GM18508 (cell line): Measurements from ENCODE around the gene DOK3.
A peak's percentile ranks its signal among the peaks of the same experiment; 100 is the strongest.

Experiments used
- ATAC-seq: cut with Tn5 transposase; IDR thresholded peaks from one replicate; pipeline ENCODE4 v1.9.1; 2021; ENCODE audit warnings: moderate number of reproducible peaks; ENCODE audit not compliant: insufficient read depth, unreplicated experiment

The DOK3 gene

DNA sequence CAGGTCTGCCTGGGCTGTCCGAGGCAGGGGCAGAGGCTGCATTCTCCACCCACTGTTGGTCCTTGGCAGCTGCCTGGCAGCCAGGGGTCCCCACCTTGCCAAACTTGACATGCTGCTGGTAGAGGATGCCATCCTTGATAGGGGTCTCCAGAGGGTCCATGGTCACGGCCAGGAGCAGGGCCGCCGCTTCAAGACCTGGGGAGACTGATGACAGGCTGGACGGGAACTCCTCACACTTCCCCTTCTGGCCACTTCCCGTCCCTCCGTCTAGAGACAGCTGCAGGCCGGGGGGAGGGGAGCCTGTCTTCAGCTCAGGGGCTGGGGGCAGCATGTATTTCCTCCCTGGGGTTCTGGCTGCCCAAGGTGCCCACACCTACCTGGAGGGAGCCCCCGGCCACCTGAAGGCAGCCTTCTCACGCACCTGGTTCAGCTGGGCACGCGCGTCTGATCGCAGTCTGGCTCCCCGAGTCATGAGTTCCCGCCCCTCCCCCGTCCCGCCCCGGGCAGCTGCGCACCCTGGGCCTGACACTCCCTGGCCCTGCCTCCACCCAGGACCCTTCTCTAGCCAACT, at the start of gene DOK3:
TSS of gene DOK3 (minus strand) at position 446 of the 571 bp plus-strand sequence. CDS start at position 160, 286 bp downstream.
- ATAC-seq, result no peak

- no peak for ATAC-seq
Observed at GRCh38 chr5:177557796-177558195, 48.2 kb upstream of the DOK3 start.

GRCh38 chr5:177557041-177557647, 47.5 kb upstream of the DOK3 start:
- ATAC-seq, result no peak

DNA sequence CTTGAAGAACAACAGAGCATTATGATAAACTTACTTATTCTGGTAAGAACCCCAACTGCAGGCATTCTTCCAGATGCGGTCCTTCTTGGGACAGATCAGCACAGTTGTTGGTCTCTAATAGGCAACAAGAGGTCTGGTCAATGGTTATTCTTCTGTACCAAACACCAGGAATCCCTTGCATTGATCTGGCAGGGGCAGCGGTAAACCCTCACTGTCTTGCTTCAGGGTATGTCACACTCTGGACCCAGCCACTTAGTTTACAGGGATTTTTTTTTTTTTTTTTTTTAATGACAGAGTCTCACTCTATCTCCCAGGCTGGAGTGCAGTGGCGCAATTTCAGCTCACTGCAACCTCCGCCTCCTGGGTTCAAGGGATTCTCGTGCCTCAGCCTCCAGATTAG, 46.0 kb upstream of the DOK3 start:
- no peak for ATAC-seq

DNA sequence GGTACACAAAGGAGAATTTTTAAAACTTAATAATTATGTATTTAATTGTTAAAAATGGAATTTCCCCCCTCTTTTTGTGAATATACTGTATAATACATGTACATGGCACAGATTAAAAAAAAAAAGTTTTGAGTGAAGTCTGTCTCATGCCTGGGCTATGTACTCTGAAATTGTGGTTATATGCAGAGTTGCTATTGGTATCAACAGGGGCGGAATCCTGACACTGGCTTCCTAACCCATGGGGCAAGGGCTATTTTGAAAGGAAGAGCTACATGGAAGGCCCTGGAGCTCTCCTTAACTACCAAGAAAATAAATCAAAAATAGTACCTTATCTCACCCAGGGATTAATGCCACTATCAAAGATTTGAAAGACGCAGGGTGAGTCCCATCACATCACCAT, 45.6 kb upstream of the DOK3 start:
- no peak for ATAC-seq

DNA sequence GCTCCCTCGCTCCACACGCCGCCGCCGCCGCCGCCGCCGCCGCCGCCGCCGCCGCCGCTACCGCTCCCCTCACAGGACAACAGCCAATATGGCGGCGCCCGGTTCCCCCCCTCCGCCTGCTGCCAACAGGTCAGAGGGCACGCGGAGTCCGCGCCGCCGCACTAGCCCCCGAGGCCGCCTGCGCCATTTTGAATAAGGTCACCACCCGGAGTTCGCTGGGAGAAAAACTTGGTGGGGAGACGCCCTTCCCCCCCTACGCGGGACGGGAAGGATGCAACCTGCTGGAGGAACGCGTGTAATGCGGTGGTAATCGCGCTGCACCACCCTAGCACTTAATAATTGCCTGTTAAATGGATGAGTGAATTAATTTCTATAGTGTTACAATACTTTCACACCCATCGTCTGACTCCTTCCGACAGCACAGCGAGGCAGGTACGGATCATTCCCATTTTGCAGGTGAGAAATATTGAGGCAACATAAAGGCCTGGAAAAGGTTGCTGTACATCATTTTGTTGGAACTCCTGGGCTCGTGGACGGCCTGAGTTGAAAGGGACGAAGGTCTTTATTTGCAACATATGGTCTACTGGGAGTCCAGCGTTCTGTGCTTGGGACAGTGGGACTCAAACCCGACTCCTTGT, 45.0 kb upstream of the DOK3 start, which contains the start of gene FAM193B:
TSS of gene FAM193B (minus strand) at position 90 of the 638 bp plus-strand sequence. CDS start 105 bp downstream, outside the sequence.
- peak; percentile 51 for ATAC-seq

DNA sequence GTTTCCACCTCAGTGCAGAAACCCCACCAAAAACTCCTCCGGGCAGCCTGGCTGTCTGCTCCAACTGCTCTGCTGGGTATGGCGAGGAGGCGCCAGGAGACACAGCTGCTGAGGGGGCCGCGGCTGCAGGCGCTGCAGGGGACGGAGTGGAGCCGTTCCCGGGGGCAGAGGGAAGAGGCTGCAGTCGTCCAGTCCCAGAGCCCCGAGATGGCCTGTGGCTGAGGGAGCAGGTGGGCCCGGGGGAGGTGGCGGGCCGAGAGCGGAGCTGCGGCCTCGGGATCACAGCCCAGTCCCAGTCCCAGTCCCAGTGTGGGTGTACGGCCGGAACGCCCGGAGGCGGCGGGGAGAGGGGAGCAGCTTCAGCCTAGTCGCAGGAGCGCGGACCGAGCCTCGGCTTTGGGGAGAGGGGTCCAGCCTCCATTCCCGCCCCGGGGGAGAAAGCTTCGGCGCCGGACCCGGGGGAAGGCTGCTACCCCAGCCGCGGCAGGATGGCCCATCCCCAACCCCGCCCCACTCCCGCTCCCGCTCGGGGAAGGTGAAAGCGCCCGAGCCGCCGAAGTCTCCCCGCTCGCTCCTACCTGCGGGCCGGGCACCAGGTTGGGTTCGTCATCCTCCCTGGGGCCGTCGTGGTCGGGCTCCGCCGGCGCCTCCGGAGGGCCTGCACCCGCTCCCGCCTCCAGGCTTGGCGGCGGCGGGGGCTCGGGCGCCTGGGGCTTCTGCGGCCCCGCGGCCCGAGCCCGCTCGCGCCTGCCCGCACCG, 44.2 kb upstream of the DOK3 start:
- ATAC-seq, result peak; percentile 10

DNA sequence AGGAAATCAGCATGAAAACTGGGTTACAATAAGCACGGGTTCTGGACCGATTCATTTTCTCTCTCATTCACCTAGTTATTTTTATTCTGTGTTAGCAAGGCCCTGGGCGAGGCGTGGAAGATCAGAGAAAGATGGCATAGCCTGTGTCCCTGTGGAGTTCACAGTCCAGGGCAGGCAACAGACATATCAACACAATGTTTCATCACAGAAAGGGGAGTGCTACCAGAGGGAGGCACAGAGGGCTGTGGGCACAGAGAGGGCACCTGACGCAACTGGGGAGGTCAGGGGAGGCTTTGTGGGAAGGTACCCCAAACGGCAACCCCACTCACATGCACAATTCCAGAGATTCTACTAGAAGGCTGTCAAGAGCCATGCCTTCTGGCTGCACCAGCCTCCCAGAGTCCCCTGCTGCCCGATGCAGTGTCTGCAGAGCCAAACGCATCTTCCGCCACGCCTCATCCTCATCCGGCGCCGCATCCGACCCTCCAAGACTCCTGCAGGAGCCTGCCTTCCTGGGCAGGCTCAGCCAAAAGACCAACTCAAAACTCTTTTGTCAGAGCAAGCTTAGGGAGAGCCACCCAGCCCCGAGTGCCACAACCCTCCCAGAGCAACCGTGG, 43.3 kb upstream of the DOK3 start:
- ATAC-seq, result no peak

GRCh38 chr5:177550122-177550521, 40.5 kb upstream of the DOK3 start:
- ATAC-seq, result no peak

DNA sequence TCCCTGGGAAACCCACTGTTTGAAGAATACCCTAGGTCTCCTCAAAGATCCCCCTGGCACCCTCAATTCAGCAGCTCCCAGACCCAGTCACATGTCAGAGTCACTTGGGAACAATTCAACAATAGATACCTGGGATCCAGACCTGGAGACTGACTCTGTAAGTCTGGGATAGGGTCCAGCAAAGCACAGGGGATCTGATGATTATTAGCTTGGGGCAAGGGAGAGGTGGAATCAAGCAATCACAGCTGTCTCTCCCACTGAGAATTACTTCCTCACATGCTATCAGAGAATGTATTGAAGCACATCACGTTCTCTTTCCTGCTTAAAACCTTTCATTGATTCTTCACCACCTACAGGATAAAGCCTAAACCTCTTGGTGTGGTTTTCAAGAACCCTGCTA, 38.9 kb upstream of the DOK3 start:
- no peak for ATAC-seq

DNA sequence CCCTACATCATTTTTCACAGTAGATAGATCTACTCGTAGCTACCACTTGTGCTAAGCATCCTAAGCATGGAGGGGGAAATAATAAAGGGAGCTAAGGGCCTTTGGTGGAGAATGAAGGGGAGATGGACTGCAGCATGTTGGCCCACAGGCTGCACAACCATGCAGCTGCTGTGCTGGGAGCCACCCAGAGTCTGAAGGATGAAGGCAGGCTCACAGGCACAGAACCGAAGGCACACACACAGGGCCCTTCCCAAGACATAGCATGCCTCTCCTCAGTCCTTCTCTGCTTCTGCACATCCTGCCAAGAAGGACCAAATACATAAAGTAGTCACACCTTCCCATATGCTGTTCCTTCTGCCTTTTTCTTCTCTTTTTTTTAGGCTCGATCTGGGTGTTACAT, 38.1 kb upstream of the DOK3 start:
- ATAC-seq, result no peak

DNA sequence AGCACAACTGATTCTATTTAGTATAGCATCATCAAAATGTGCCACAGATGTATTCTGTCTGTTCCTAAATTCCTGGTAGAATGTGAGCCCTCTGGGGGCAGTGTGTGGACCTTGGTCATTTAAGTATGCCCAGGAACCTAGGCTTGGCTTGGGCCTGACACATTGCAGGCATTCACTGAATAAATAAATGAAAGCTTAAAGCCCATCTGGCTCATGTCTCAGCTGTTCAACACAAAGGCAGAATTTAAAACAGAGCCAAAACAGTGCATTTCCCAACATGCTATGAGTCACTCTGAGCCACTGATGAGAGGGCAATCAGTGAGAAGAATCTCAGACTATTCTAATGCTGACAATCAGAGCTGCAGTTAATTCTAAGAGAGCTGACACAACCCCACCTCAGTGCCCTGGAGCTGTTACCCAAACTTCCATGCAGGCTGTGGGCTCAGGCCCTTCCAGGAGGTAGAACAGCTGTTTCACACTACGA, 36.7 kb upstream of the DOK3 start:
- no peak for ATAC-seq

- ATAC-seq, result no peak
Observed at GRCh38 chr5:177545487-177546257, 36.0 kb upstream of the DOK3 start.

- no peak for ATAC-seq
Observed at GRCh38 chr5:177542816-177543465, 33.3 kb upstream of the DOK3 start.

DNA sequence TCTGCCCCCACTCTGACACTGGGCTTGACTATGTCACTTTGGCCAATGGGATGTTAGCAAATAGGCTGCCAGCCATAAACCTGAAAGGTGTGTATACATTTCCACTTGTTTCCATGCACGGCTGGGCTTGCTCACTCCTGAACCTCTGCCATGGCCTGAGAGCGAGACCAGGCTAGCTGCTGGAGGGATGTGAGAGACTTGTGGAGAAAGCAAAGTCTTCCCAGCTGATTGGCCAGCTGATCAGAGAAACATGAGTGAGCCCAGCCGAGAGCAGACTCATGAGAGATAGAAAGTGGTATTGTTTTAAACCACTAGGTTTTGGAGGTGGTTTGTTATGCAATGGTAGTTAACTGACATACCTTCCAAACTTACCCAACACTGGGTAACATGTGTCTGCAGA, 30.8 kb upstream of the DOK3 start:
- no peak for ATAC-seq

DNA sequence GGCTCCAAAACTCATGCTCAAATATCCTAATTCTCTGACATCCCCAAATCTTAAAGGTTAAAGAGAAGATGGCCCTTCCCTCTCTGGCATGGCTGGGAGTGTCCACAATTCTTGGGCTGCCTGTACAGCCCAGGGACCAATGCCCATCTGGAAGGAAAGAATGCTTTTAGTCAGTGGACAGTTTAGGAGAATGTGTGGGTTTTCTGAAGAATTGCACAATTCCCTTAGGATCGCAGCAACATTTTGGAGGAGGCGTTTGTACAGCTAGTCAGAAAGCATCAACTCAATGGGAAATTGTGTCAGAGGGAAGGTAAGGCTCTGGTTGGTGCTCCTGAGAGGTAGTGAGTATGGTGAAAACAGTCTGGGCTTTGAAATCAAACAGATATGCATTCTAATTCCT, 29.8 kb upstream of the DOK3 start:
- ATAC-seq, result no peak

- no peak for ATAC-seq
Observed at GRCh38 chr5:177538876-177539275, 29.2 kb upstream of the DOK3 start.

DNA sequence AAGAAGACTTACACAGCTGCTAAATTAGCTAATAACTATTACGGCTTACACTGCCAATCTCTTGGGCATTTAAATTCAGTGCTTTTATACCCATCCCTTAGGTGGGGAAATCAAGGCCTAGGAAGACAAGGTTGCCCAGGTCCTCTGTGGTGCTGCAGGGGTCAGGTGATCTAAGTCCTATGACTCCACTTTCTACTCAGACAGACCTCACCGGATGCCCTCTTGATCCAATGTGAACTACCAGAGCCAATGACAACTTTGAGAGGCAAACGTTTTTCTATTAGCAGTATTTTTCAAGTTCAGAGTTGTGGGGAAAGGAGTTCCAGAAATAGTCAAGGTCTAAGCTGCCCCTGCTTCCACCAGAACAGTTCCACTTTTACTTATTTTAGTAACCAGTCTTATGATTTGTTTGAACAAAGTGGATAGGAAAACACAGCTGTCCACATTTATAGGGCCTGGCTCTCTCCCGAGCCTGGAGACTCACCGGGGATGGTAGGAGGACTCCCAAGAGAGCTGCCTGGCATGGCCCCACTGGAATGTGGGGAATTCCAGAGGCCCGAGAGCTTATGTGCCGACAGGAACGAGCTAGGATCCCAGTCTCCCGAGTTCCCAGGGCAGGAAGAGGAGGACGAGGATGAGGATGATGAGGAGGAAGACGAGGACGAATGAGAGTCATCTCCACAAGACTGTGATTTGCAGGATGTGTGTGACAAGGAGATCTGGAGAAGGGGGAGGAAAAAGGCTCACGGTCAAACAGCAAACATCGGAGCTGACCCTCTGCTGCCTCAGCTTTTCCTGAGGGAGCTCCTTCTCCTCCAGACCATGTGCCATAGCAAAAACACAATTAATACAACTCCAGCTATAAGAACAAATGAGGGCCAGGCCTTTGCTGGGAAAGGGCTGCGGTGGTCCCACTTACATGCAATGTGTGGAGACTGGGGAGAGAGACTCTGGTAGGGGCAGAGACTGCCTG, 28.0 kb upstream of the DOK3 start:
- no peak for ATAC-seq
